SHP77 (cell line): ENCODE results near the gene TAS2R16.

Experiments
- DNase-seq, 2 experiments: peaks; one replicate each; lab custom pipeline; 2025; lab: John Stamatoyannopoulos, UW

Gene TAS2R16

GRCh38 chr7:122995600-122995999, at the start of gene TAS2R16:
TSS of gene TAS2R16 (minus strand) at chr7:122995700. CDS start at chr7:122995634, 66 bp downstream.
- DNase-seq: no peak

GRCh38 chr7:123043642-123044041, 48.1 kb upstream of the TAS2R16 start:
- DNase-seq: no peak

GRCh38 chr7:123041101-123041500, 45.6 kb upstream of the TAS2R16 start:
- no peak for DNase-seq

- DNase-seq: no peak
Observed at GRCh38 chr7:123039269-123039668, 43.8 kb upstream of the TAS2R16 start.

- no peak for DNase-seq
Observed at GRCh38 chr7:123034106-123034505, 38.6 kb upstream of the TAS2R16 start.

- no peak for DNase-seq
Observed at GRCh38 chr7:123030631-123031030, 35.1 kb upstream of the TAS2R16 start.

GRCh38 chr7:123028339-123028738, 32.8 kb upstream of the TAS2R16 start:
- DNase-seq: no peak

- no peak for DNase-seq
Observed at GRCh38 chr7:123026251-123026650, 30.8 kb upstream of the TAS2R16 start.

- no peak for DNase-seq
Observed at GRCh38 chr7:123024989-123025758, 29.7 kb upstream of the TAS2R16 start.

GRCh38 chr7:123023126-123023525, 27.6 kb upstream of the TAS2R16 start:
- DNase-seq: no peak

- DNase-seq: no peak
Observed at GRCh38 chr7:123022576-123022975, 27.1 kb upstream of the TAS2R16 start.

GRCh38 chr7:123012435-123012834, 16.9 kb upstream of the TAS2R16 start:
- DNase-seq: no peak

- no peak for DNase-seq
Observed at GRCh38 chr7:123011766-123012369, 16.4 kb upstream of the TAS2R16 start.

GRCh38 chr7:123004931-123005330, 9.4 kb upstream of the TAS2R16 start:
- no peak for DNase-seq

GRCh38 chr7:123003539-123004126, 8.1 kb upstream of the TAS2R16 start:
- DNase-seq: no peak

- no peak for DNase-seq
Observed at GRCh38 chr7:122989577-122989976, 5.9 kb downstream of the TAS2R16 start.

- no peak for DNase-seq
Observed at GRCh38 chr7:122989041-122989440, 6.5 kb downstream of the TAS2R16 start.

GRCh38 chr7:122988333-122988732, 7.2 kb downstream of the TAS2R16 start:
- DNase-seq: no peak

- DNase-seq: no peak
Observed at GRCh38 chr7:122987463-122987862, 8.0 kb downstream of the TAS2R16 start.

- no peak for DNase-seq
Observed at GRCh38 chr7:122984021-122984420, 11.5 kb downstream of the TAS2R16 start.

- no peak for DNase-seq
Observed at GRCh38 chr7:122983261-122983660, 12.2 kb downstream of the TAS2R16 start.

GRCh38 chr7:122975341-122975740, 20.2 kb downstream of the TAS2R16 start:
- no peak for DNase-seq

GRCh38 chr7:122974229-122974628, 21.3 kb downstream of the TAS2R16 start:
- no peak for DNase-seq
